Pancreas (tissue), 10 donors: ENCODE measurements around the gene PRDM13. TPM values are rescaled to one million over a fixed set of nuclear protein-coding genes. Genes with fewer than 3 reads are reported as not detected.
"Not testable (repeated sequence)": the region's sequence is repeated elsewhere in the genome, so short reads cannot be mapped to it uniquely, and the experiment has no call there.

ENCODE experiments used
- ATAC-seq, 4 donors: fragments of 200-7000 bp; cut with Tn5 transposase; one replicate each; pipeline versions ENCODE4 v1.8.0 to v1.9.1; 2020; ENCODE audit warnings: mild to moderate bottlenecking in 4 of 4, moderate library complexity in 4 of 4
- DNase-seq, 6 donors: peaks; one replicate each; pipeline ENCODE4 v3.0.0-alpha.2; 2020
- FAIRE-seq: peaks from 2 replicates; lab custom pipeline; 2012; peaks lifted over from hg19 to GRCh38; lab: Jason Lieb, UNC
- H3K27ac ChIP-seq, 4 donors: fragments of 200-600 bp; sonication (generic); 1 replicate in 3 of 4; 2 replicates in 1 of 4; pipeline versions ENCODE4 v1.5.0 to v1.8.0; 2020
- H3K27me3 ChIP-seq, 4 donors: fragments of 200-600 bp; one replicate each; pipeline ENCODE4 v1.8.0; 2021
- H3K36me3 ChIP-seq, 3 donors: fragments of 200-600 bp; sonication (generic) in 1 of 3; one replicate each; pipeline versions ENCODE4 v1.5.0 to v1.8.0; 2020 to 2021
- H3K4me1 ChIP-seq, 3 donors: fragments of 200-600 bp; one replicate each; pipeline ENCODE4 v1.8.0; 2021
- H3K4me3 ChIP-seq, 4 donors: fragments of 200-600 bp; sonication (generic) in 2 of 4; one replicate each; pipeline versions ENCODE4 v1.5.0 to v1.8.0; 2020 to 2021
- H3K9me3 ChIP-seq, 4 donors: fragments of 200-600 bp; one replicate each; pipeline ENCODE4 v1.8.0; 2021
- WGBS, 2 donors: extraction: QIAGEN DNeasy Blood & Tissue Kit; methylation state at CpG; one replicate each; pipeline ENCODE4 v1.1.7; 2013; 5-methylcytosine and 5-hydroxymethylcytosine counted together
- intact Hi-C, 3 donors: fragments of 100-400 bp; cut with DNase I; formaldehyde crosslinking; loops; one replicate each; pipeline versions ENCODE4 v1.11.1 to v1.14.2; 2022
- polyA plus RNA-seq, 2 donors: library from polyadenylated mRNA; stranded (reverse); fragments of 200-250 nt; gene quantifications; one replicate each; pipeline ENCODE4 v1.2.3, GENCODE V29; 2013
- total RNA-seq, 6 donors: library from RNA; stranded (reverse); fragmentation: NEBNext Ultra II Directional in 4 of 6; extraction: Animal tissue kit (Norgen Biotek cat#: 25700) in 4 of 6; gene quantifications; one replicate each; pipeline versions ENCODE4 v1.2.1 to v1.2.4, GENCODE V29; 2021 to 2023
- TF ChIP-seq, protein P1 (sequence below), 4 donors: fragments of 200-600 bp; sonication (generic) in 3 of 4; IDR thresholded peaks; one replicate each; pipeline versions ENCODE4 v1.5.0 to v1.8.0; 2021; ENCODE audit warnings: antibody characterized with exemption in 4 of 4
- donor health status: healthy with polysubstance abuse.
- donor health status: DM: no; HTN: no; CAD: no; lungs with moderate emphysema.
- donor health status: DM: no; HTN: no; CAD: no.
- donor health status: control.
- donor health status: control.
- donor health status: Bipolar disorder and iron deficiency.
- donor health status: DM: yes; HTN: yes; CAD: no.
- donor health status: DM: no; HTN: no; CAD: no.
- donor health status: DM: no; HTN: no; CAD: no.
- donor health status: DM: yes; HTN: yes; CAD: no.

The PRDM13 gene
- total and polyA plus RNA-seq, 8 donors: 0.03 TPM; not detected in 7

GRCh38 chr6:99645986-99646385 lies 39.4 kb downstream of the PRDM13 start:
- H3K4me3 ChIP-seq: no peak overlapping the region
- intact Hi-C loops: no loop called here
- peaks cover 0 to 3% (median 0%) of the 10 kb centered on the region in 4 donors for H3K27me3 ChIP-seq
- WGBS, 2 donors: 43 to 56% methylated on average over 6 of the region's 6 CpGs
- no peak for ATAC-seq
- H3K27ac ChIP-seq: no peak overlapping the region
- DNase-seq: no peak
- no peaks in the 10 kb centered on the region for H3K36me3 ChIP-seq
- TF ChIP-seq, protein P1, sequence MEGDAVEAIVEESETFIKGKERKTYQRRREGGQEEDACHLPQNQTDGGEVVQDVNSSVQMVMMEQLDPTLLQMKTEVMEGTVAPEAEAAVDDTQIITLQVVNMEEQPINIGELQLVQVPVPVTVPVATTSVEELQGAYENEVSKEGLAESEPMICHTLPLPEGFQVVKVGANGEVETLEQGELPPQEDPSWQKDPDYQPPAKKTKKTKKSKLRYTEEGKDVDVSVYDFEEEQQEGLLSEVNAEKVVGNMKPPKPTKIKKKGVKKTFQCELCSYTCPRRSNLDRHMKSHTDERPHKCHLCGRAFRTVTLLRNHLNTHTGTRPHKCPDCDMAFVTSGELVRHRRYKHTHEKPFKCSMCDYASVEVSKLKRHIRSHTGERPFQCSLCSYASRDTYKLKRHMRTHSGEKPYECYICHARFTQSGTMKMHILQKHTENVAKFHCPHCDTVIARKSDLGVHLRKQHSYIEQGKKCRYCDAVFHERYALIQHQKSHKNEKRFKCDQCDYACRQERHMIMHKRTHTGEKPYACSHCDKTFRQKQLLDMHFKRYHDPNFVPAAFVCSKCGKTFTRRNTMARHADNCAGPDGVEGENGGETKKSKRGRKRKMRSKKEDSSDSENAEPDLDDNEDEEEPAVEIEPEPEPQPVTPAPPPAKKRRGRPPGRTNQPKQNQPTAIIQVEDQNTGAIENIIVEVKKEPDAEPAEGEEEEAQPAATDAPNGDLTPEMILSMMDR (IDR thresholded peaks at IDR 0.05): no peak
- no peak for FAIRE-seq
- H3K9me3 ChIP-seq: no peaks in the 10 kb centered on the region
- H3K4me1 ChIP-seq: no peaks in the 10 kb centered on the region

DNA sequence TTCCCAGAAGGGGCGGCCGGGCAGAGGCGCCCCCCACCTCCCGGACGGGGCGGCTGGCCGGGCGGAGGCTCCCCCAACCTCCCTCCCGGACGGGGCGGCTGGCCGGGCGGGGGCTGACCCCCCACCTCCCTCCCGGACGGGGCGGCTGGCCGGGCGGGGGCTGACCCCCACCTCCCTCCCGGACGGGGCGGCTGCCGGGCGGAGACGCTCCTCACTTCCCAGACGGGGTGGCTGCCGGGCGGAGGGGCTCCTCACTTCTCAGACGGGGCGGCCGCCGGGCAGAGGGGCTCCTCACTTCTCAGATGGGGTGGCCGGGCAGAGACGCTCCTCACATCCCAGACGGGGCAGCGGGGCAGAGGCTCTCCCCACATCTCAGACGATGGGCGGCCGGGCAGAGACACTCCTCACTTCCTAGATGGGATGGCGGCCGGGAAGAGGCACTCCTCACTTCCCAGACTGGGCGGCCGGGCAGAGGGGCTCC lies 43.5 kb downstream of the PRDM13 start:
- ATAC-seq, H3K4me3 ChIP-seq, H3K36me3 ChIP-seq, H3K9me3 ChIP-seq, DNase-seq, H3K4me1 ChIP-seq, FAIRE-seq, intact Hi-C loops, H3K27ac ChIP-seq, H3K27me3 ChIP-seq: not testable (repeated sequence)
- 90% methylated on average over 7 to 27 of the region's 42 CpGs for WGBS, 2 donors

DNA sequence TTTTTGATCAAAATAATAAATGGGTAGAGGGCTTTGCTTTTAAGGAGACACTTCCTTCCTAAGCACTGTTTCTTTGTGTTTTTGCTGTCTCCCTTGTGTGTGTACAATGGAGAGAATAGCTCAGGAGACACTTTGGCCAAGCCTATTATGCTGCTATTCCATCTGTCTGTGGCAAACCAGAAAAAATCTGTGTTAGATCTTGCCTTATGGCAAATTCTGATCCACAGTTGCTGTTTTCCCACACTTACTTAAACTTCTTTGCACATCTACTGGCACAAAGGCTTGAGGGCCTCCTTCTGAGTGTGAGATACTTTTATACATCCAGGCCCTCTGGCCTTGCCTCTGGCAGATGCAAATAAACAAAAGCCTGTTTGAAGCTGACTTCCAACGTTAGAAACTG lies 53.6 kb downstream of the PRDM13 start:
- ATAC-seq (no peak), FAIRE-seq (no peak), DNase-seq (no peak)
- no peaks in the 10 kb centered on the region for H3K9me3 ChIP-seq
- no peak overlapping the region for H3K27ac ChIP-seq
- intact Hi-C loops: no loop called here
- WGBS, 2 donors: 0 to 1% methylated on average over 1 of the region's 1 CpG
- H3K36me3 ChIP-seq: no peaks in the 10 kb centered on the region
- no peaks in the 10 kb centered on the region for H3K4me1 ChIP-seq
- H3K27me3 ChIP-seq: no peaks in the 10 kb centered on the region
- TF ChIP-seq, protein P1 (IDR thresholded peaks at IDR 0.05): no peak
- H3K4me3 ChIP-seq: no peak overlapping the region

DNA sequence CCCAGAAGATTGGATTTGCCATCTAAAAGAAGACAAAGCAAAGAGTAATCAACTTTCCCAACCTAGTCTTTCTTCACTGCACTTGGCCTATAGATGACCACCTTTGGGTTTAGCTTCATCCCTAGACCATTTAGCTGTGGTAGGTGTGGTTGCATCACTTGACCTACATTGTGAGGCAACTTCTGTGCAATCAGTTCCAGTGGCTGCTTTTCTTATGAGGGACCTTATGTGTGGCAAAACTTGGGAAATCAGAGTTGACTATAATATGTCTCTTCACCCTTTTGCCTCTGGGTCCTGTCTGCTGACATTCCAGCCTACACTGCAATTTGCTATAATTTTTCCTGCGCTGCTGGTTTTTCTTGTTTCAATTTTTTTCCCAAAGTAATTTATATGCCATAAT lies 55.2 kb downstream of the PRDM13 start:
- no peaks in the 10 kb centered on the region for H3K4me1 ChIP-seq
- WGBS, 2 donors: 93 to 96% methylated on average over 1 of the region's 1 CpG
- no peaks in the 10 kb centered on the region for H3K27me3 ChIP-seq
- intact Hi-C loops: no loop called here
- no peak for ATAC-seq
- H3K9me3 ChIP-seq: no peaks in the 10 kb centered on the region
- no peak overlapping the region for H3K4me3 ChIP-seq
- H3K36me3 ChIP-seq: no peaks in the 10 kb centered on the region
- no peak for FAIRE-seq
- no peak overlapping the region for H3K27ac ChIP-seq
- TF ChIP-seq, protein P1 (IDR thresholded peaks at IDR 0.05): no peak
- no peak for DNase-seq

DNA sequence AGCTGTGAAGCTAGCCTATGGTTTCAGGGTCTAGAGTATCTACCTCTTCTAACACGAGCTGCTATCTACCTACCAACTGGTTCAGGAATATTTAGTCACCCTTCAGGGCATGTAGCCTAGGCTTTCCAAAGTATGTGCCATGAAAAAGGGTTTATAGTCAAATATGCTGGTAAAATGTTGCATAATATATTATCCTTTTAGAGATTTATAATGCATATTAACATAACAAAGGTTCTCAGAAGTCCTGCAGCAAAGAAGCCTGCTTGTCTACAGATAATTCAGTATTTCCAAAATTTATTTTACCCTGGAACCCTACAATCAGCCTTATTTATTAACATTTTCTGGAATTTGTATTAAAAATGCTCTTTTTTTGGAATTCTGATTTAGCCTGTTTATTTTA lies 56.0 kb downstream of the PRDM13 start:
- WGBS, 2 donors: 39 to 42% methylated on average over 1 of the region's 1 CpG

More for the DNA sequence above, 56.0 kb downstream of the PRDM13 start:
- ATAC-seq (no peak), FAIRE-seq (no peak), DNase-seq (no peak)
- TF ChIP-seq, protein P1 (IDR thresholded peaks at IDR 0.05): no peak
- Histone ChIP-seq H3K9me3 (no peaks in the 10 kb centered on the region), H3K4me1 (no peaks in the 10 kb centered on the region), H3K27me3 (no peaks in the 10 kb centered on the region), H3K4me3 (no peak overlapping the region), H3K36me3 (no peaks in the 10 kb centered on the region), H3K27ac (no peak overlapping the region)
- intact Hi-C loops: no loop called here

Other genes starting within 250 kb of the PRDM13 start
- gene COQ3, start 212.6 kb upstream of the PRDM13 start, total RNA-seq: 1 to 10 TPM; 1.1 to 4.1 (median 3.0) TPM
- gene COQ3, start 212.6 kb upstream of the PRDM13 start, polyA plus RNA-seq: 10 to 100 TPM in 1 of 2 donors, 1 to 10 TPM in 1; 6.4 to 10.8 TPM
- gene PNISR, start 181.5 kb upstream of the PRDM13 start, total RNA-seq: 10 to 100 TPM; 20.8 to 59.9 (median 35.8) TPM
- gene PNISR, start 181.5 kb upstream of the PRDM13 start, polyA plus RNA-seq: 10 to 100 TPM; 42.0 to 64.1 TPM
- gene USP45, start 91.4 kb upstream of the PRDM13 start, total RNA-seq: 1 to 10 TPM; 3.6 to 7.0 (median 4.9) TPM
- gene USP45, start 91.4 kb upstream of the PRDM13 start, polyA plus RNA-seq: 1 to 10 TPM; 3.3 to 3.5 TPM
- 10 to 100 TPM; 24.5 to 49.3 (median 34.1) TPM for gene CCNC, start 38.2 kb upstream of the PRDM13 start, total RNA-seq
- 10 to 100 TPM; 24.8 to 36.5 TPM for gene CCNC, start 38.2 kb upstream of the PRDM13 start, polyA plus RNA-seq